ENCODE measurements around the gene FGF18.
"Not testable (repeated sequence)": the region's sequence is repeated elsewhere in the genome, so short reads cannot be mapped to it uniquely, and the experiment has no call there.

FGF18 gene, protein sequence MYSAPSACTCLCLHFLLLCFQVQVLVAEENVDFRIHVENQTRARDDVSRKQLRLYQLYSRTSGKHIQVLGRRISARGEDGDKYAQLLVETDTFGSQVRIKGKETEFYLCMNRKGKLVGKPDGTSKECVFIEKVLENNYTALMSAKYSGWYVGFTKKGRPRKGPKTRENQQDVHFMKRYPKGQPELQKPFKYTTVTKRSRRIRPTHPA

DNA sequence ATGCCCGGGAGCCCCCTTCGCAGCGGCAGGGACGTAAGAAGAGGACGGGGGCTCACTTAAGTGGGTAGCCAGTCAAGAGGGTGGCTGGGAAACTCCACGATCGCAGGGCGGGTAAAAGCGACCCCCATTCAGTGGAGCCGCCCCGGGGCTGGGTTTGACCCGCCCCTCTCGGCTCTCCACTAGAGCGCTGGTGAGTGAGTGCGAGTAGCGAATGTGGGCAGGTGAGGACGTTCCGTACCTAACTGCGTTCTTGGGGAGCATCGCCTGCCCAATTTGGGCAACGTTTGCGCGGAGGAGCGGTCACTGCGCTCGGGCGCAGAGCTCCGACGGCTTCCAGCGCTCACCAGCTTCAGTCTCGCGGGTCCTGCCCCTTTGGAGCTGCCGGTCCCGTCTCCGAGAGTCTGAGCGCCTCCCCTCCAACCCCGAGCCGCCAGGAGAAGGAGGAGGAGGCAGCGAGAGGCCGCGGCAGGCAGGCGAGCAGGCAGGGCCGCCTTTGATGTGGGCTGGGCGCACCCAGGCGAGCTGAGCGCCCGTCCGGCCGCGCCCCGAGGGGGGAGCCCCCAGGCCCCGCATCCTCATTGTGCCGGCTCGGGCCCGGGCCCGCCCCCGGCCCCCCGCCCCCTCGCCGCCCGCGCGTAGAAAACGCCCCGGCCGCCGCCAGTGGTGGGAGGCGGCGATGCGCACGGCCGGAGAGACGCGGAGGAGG, at the start of gene FGF18:
FGF18 (plus strand) TSS at position 666 of the 706 bp plus-strand sequence. CDS start 553 bp downstream, outside the sequence.
- no peak for DNase-seq

DNA sequence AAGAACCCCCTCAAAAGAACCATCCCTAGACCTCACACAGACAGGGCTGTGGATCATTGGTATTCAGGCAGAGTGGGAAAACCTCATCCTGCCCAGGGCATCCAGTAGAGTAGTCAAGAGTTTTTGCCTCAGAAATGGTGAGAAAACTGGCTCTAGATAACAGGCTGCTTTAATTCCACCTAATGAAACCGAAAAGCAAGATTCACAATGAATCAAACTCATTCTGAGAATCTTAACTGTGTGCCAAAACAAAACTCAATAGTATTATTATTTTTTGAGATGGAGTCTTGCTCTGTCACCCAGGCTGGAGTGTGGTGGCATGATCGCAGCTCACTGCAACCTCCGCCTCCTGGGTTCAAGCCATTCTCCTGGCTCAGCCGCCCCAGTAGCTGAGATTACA, 49.5 kb upstream of the FGF18 start:
- no peak for DNase-seq

DNA sequence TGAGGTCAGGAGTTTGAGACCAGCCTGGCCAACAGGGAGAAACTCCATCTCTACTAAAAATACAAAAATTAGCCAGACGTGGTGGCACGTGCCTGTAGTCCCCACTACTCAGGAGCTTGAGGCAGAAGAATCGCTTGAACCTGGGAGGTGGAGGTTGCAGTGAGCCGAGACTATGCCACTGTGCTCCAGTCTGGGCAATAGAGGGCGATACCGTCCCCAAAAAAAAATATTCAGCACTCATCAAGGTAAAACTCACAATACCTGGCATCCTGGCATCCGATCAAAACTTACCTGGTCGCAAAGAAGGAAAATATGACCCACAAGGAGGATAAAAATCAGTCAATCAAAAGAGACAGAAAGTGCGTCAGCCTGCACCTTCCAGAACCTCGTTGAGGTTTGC, 48.6 kb upstream of the FGF18 start:
- DNase-seq, result not testable (repeated sequence)

DNA sequence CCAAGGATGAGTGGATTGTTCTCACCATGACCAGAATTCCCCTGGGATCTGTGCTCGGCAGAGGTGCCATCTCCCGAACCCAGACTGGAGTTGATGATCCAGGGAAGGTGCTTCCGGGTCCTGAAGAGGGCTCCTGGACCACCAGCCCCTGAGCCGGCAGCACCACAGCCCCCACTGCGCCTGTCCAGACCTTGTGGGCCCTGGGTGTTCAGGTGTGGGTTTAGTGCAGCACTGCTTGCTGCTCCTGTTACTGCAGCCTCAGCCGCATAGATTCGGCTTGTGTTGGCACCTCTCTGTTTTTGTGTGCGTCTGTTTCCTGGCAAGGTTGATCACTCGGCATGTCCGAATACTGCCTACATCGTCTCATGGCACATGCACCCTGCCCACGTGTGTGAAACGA, 48.1 kb upstream of the FGF18 start:
- no peak for DNase-seq

DNA sequence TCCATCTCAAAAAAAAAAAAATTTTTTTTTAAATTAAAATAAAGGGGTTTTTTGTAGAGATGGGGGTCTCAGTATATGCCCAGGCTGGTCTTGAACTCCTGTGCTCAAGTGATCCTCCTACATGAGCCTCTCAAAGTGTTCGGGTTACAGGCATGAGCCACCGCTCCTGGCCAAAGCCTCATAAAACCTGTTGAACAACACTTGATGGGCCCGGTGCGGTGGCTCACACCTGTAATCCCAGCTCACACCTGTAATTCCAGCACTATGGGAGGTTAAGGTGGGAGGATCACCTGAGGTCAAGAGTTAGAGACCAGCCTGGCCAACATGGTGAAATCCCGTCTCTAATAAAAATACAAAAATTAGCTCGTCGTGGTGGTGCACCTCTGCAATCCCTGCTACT, 39.5 kb upstream of the FGF18 start:
- no peak for DNase-seq

DNA sequence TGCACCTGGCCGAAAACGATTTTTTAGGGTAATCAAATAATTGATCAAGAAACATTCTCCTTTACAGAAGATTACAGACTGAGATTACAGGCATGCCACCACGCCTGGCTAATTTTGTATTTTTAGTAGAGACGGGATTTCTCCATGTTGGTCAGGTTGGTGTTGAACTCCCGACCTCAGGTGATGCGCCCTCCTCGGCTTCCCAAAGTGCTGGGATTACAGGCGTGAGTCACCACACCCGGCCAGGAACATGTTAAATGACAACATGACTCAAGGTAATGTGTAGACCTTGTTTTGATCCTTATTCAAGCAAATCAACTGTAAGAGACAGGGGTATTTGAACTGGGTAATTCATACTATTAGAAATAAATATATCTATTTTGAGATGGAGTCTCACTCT, 35.0 kb upstream of the FGF18 start:
- not testable (repeated sequence) for DNase-seq

DNA sequence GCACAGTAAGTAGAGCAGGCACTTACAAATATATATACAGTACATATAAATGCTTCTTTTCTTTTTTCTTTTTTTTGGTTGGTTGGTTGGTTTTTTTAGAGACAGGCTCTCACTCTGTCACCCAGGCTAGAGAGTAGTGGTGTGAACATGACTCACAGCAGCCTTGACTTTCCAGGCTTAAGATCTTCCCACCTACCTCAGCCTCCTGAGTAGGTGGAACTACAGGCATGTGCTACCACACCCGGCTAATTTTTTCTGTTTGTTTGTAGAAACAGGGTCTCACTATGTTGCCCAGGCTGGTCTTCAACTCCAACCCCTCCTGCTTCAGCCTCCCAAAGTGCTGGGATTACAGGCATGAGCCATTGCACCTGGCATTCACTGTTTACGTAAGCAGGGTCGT, 34.4 kb upstream of the FGF18 start:
- DNase-seq, result not testable (repeated sequence)

DNA sequence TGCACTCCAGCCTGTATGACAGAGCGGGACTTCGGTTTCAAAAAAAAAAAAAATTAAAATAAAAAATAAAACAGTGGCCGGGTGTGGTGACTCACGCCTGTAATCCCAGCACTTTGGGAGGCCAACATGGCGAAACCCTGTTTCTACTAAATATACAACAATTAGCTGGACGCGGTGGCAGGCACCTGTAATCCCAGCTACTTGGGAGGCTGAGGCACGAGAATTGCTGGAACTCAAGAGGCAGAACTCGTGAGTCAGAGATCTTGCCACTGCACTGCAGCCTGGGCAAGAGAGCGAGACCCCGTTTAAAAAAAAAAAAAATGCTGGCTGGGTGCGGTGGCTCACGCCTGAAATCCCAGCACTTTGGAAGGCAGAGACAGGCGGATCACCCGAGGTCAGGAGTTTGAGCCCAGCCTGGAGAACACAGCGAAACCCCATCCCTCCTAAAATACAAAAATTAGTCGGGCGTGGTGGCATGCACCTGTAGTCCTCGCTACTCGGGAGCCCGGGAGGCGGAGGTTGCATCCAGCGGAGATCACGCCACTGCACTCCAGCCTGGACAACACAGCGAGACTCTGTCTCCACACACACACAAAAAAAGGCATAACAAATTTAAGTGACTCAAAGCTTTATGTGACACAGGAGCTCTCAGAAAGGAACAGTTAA, 33.3 kb upstream of the FGF18 start:
- no peak for DNase-seq

DNA sequence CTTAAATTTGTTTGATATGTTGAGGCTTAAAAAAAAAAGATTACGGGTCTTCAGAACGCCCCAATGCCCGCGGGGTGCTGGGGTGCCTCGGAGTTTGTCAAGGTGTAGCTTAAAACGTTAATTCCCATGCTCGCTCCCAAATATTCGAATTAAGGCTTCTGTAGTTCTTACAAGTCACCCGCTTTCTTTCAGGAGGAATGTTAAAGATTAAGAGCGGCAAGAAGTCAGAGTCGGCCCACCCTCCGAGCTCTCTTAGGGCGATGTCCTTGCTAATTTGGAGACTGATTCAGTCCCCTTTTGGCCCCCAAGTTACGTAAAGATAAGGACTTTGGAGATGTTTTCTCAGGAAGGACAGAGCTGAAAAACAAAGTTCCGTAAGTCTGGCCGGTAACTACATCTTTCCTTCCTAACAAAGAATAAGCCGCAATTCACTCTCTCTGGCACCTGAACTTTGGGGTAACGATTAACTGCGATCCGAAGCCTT, 32.5 kb upstream of the FGF18 start:
- no peak for DNase-seq

DNA sequence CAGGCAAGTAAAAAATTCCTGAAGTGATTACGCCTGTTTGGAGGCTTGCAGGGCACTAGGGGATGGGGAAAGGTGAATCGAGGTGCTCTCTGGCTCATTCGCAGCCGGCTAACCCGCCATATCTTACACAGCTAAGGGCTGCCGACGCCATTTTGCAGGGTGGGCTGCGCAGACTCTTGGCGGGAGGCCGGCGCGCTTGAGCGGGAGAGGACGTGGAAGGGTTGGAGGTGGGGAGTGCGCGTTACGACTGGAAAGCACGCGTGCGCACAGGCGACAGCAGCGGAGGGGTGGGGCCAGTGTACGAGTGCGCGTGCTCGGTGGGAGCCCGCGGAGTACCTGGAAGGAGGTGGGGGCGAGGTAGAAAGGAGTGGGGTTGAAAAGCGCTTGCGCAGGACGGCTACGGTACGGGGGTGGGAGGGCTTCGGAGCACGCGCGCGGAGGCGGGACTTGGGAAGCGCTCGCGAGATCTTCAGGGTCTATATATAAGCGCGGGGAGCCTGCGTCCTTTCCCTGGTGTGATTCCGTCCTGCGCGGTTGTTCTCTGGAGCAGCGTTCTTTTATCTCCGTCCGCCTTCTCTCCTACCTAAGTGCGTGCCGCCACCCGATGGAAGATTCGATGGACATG, 32.0 kb upstream of the FGF18 start, which contains the start of gene NPM1:
NPM1 (plus strand) TSS at position 505 of the 625 bp plus-strand sequence; CDS start at position 605, 100 bp downstream.
- peak; percentile 99 for DNase-seq

DNA sequence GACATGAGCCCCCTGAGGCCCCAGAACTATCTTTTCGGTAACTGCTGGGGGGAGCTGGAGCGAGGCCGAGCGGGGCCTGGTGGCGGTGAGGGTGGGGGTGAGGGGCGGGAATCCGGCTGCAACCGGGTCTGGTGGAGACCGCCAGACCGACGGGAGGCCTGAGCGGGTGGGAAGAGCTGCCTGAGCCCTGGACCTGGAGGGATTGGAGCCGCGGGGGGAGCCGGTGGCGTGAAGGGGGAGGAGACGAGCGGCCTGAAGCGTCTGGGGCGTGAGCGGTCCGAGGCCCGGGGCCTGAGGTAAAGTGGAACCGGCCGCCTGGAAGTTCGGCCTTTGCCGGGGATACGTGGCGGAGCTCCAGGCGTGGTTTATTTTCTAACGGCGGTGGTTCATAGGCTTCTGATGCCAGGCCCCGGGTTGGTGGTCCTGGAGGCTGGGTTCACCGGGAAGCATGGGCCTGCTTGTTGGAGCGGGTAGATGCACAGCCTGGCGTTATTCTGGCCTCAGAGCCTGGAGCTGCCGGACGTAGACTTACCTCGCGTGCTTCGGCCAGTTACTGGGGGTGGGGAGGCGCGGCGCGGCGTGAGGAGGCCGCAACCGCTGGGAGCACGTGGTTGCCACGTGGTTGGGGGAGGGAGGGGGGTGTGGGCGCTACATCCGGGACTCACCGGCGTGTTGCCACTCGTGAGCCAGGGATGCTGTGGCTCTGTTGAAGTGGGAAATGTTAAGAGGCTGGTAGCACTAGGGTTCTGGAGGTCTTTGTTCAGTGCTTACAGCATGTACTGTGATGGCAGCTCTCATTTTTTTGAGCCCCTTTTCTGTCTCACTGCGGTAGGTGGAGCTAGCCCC, 31.3 kb upstream of the FGF18 start:
- DNase-seq, result peak; percentile 84

DNA sequence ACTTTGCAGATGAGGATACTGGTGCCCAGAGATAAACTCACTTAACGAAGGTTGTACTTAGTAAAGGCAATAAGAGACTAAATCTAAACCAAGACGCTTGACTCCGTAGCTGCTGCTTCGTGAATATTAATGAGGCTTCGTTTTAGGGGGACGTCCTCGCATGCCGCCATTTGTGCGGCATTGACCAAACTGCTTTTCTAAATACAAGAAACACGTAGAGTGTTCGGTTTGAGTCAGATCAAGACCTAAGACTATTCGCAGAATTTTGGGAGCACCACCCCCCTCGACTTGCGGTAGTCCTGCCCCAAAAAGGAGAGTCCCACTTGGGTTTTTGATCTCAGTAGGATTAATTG, 30.7 kb upstream of the FGF18 start:
- no peak for DNase-seq

DNA sequence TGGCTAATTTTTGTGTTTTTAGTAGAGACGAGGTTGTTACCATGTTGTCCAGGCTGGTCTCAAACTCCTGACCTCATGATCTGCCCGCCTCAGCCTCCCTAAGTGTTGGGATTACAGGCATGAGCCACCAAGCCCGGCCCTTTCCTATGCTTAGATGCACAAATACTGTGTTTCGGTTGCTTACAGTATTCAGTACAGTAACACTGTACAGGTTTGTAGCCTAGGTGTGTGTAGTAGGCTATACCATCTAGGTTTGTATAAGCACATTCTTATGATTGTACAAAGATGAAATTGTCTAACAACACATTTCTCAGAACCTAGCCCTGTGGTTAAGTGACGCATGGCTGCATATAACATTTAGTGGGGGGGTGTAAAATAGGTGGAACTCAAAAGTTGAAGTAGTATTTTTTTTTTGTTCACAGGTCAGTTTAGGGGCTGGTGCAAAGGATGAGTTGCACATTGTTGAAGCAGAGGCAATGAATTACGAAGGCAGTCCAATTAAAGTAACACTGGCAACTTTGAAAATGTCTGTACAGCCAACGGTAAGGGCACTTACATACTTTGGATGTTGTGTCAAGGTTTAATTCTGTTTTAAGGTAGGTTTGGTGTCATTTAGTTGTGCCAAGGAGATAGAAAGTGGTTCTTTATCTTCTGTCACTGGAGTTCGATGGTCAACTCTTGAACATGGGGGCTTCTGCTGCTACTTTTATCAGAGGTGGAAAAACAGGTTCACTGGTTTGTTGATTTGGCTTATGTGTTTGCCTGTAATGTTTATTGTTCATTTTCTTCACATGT, 28.4 kb upstream of the FGF18 start:
- no peak for DNase-seq

DNA sequence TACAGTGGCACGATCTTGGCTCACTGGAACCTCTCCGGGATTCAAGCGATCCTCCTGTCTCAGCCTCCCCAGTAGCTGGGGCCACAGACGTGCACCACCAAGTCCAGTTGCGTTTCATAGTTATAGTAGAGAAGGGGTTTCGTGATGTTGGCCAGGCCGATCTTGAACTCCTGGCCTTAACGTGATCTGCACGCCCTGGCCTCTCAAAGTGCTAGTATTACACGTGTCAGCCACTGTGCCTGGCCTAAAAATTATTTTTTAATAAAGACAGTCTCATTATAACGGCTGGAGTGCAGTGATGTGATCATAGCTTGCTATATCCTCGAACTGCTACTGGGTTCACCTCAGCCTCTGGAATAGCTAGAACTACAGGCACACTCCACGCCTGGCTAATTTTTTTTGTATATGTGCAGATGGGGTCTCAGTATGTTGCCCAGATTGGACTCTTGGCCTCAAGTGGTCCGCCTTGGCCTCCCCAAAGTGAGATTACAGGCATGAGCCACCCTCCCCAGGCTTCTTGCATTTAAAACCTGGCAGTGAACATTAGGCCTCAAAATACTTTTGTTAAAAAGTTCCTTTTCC, 27.4 kb upstream of the FGF18 start:
- DNase-seq, result no peak

DNA sequence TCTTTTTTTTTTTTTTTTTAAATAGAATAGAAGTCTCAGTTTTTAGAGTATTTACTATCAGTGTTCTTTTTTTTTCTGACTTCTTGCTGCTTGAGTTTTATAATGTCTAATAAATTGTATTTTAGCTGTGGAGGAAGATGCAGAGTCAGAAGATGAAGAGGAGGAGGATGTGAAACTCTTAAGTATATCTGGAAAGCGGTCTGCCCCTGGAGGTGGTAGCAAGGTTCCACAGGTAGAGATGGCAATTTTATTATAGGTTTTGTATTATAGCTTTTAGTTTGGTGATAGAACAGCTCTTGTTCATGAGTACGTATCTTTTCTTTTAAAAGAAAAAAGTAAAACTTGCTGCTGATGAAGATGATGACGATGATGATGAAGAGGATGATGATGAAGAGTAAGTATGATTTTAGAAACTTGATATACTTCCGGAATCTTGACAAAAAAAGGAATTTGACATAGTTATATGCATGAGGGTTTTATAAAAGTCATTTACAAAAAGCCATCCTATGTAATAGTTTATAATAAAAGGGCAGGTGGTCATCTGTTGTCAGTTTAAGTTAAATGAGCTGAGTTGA, 26.8 kb upstream of the FGF18 start:
- no peak for DNase-seq

DNA sequence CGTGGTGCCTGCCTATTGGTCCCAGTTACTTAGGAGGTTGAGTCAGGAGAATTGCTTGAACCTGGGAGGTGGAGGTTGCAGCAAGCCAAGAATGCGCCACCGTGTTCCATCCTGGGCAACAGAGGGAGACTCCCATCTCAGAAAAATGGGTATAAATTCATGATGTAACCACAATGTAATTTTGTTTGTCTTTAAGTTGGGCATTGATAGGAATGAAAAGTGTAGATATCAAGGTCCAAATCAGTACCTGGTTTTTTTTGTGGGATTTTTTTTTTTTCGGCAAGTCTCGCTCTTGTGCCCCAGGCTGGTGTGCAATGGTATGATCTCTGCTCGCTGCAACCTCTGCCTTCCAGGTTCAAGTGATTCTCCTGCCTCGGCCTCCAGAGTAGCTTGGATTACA, 24.4 kb upstream of the FGF18 start:
- DNase-seq, result no peak

DNA sequence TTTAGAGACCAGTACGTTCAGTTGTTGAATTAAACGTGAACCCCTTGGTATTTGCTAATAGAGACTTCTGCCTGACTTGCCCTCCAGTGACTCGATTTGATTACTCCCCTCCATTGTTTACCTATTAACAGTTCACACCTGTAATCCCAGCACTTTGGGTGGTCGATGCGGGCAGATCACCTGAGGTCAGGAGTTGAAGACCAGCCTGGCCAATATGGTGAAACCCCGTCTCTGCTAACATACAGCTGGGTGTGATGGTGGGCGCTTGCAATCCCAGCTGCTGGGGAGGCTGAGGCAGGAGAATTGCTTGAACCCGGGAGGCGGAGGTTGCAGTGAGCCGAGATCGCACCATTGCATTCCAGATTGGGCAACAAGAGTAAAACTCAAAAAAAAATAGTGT, 22.9 kb upstream of the FGF18 start:
- DNase-seq, result not testable (repeated sequence)

DNA sequence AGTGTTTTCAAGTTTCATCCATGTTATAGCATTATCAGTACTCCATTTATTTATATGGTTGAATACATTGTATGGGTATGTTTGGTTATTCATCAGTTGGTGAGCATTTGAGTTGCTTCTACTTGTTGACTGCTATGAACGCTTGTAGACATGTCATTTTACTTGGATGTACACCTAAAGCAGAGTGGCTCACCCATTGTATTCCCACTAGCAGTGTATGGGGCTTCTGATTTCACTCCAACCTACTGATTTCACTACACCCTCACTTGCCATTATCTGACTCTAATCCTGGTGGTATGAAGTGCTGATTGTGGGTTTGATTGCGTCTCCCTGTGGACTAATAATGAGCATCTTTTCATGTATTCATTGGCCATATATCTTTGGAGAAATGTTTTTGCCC, 22.3 kb upstream of the FGF18 start:
- no peak for DNase-seq

DNA sequence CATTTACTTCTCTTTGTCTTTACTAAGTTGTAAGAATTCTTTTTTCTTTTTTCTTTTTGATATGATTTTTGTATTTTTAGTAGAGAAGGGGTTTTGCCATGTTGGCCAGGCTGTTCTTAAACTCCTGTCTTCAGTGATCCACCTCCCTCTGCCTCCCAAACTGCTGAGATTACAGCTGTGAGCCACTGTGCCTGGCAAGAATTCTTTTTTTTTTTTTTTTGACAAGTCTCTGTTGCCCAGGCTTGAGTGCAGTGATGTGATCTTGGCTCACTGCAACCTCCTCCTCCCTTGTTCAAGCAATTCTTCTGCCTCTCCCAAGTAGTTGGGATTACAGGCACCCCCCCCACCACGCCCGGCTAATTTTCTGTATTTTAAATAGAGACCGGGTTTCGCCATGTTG, 21.8 kb upstream of the FGF18 start:
- no peak for DNase-seq

DNA sequence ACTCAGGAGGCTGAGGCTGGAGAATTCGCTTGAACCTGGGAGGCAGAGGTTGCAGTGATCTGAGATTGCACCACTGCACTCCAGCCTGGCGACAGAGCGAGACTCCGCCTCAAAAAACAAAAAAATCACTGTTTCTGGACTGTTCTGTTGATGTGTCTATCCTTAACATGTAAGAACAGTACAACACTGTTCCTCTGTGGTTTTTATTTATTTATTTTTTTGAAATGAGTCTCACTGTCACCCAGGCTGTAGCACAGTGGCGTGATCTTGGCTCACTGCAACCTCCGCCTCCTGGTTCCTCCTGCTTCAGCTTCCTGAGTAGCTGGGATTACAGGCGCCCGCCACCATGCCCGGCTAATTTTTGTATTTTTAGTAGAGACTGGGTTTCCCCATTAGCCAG, 20.8 kb upstream of the FGF18 start:
- not testable (repeated sequence) for DNase-seq

DNA sequence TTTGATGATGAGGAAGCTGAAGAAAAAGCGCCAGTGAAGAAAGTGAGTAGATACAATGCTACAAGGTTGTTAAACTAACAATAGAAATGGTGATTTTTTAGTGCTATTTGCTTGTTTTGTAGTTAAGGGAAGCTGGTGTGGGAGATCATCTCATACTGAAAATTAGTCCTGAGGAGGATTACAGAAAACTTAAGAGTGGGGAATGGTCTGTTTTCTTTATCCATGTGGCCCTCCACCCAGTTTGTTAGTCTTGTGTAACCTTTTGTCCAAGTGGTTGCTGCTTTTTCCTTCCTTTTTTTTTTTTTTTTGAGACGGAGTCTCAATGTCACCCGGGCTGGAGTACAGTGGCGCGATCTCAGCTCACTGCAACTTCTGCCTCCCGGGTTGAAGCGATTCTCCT, 19.3 kb upstream of the FGF18 start:
- DNase-seq, result no peak

All from CD4-positive, alpha-beta T cell treated with Interleukin-15 for 1 hour (primary cell).